NOMO-1 (cell line): ENCODE measurements around the gene TNNI3.

Experiments used
- DNase-seq, 2 experiments: peaks; one replicate each; lab custom pipeline; 2025; ENCODE audit not compliant: unreplicated experiment in 2 of 2; lab: John Stamatoyannopoulos, UW

TNNI3 gene

GRCh38 chr19:55147545-55148251, 9.8 kb downstream of the TNNI3 start:
- DNase-seq: no peak

- DNase-seq: no peak
Observed at GRCh38 chr19:55146705-55147273, 10.7 kb downstream of the TNNI3 start.

- peak; percentile 61 to 63 for DNase-seq
Observed at GRCh38 chr19:55146078-55146704, 11.3 kb downstream of the TNNI3 start.

GRCh38 chr19:55145232-55145631, 12.3 kb downstream of the TNNI3 start:
- DNase-seq: peak; percentile 43 to 51

GRCh38 chr19:55141696-55142095, 15.8 kb downstream of the TNNI3 start:
- no peak for DNase-seq

- DNase-seq: no peak
Observed at GRCh38 chr19:55137915-55138314, 19.6 kb downstream of the TNNI3 start.

GRCh38 chr19:55136399-55137102, 21.0 kb downstream of the TNNI3 start:
- DNase-seq: no peak

- DNase-seq: no peak
Observed at GRCh38 chr19:55134736-55135135, 22.8 kb downstream of the TNNI3 start.

GRCh38 chr19:55133639-55134444, 23.7 kb downstream of the TNNI3 start:
- DNase-seq: peak in 1 of 2 experiments; percentile 19

- DNase-seq: no peak
Observed at GRCh38 chr19:55132453-55133129, 24.9 kb downstream of the TNNI3 start.

- DNase-seq: no peak
Observed at GRCh38 chr19:55131421-55131820, 26.1 kb downstream of the TNNI3 start.

- no peak for DNase-seq
Observed at GRCh38 chr19:55119053-55119452, 38.5 kb downstream of the TNNI3 start.

GRCh38 chr19:55118401-55118991, 39.0 kb downstream of the TNNI3 start:
- no peak for DNase-seq

GRCh38 chr19:55117663-55118391, 39.7 kb downstream of the TNNI3 start:
- DNase-seq: peak; percentile 98 to 99

GRCh38 chr19:55116859-55117662, 40.5 kb downstream of the TNNI3 start, which contains the start of gene PPP1R12C:
Gene PPP1R12C, minus strand, starts transcription at chr19:55117637. Its CDS starts 94 bp downstream, at chr19:55117543.
- no peak for DNase-seq

- DNase-seq: peak; percentile 49 to 71
Observed at GRCh38 chr19:55116232-55116858, 41.2 kb downstream of the TNNI3 start.

GRCh38 chr19:55115446-55116065, 42.0 kb downstream of the TNNI3 start:
- DNase-seq: no peak
